COR-L47 (cell line): Measurements from ENCODE around the gene KIAA1958.
"Not testable (repeated sequence)": the region's sequence is repeated elsewhere in the genome, so short reads cannot be mapped to it uniquely, and the experiment has no call there.

Experiments used
- DNase-seq: peaks from one replicate; lab custom pipeline; 2025; lab: John Stamatoyannopoulos, UW

KIAA1958 gene

DNA sequence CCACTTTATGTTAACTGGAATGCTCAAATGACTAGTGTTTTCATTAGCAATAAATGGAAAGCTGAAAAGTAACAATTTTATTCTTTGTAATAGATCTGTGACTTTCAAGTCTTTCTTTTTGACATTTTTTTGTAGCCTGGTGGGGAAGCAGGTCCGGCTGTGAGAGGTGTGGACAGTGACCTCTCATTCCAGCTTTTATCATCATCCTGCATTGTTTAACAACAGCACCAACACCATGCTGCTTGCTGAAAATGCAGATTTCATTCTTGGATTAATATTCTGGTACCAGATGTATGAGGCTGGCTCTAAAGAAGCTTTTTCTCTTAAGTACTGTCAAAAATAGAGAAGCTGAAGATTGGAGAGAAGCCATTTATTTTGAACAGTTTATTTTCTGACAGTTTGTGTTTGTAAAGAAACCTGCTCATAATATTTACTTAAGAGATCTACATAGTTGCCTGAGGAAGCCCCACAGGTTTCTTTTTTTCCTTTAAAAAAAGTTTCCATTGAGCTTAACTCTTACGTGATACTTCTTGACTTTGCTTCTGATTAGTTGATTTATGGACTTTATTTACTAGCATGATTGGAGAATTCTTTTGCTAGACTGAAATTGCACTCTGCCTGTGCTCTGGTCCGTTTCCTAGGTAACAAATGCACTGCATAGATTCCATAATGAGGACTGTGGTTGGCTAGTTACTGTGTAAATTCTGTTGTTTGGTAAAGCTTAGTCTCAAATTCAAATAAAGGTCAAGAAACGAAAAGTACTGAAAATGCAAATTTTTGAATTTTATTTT, 3.4 kb downstream of the KIAA1958 start:
- peak; percentile 8 for DNase-seq

DNA sequence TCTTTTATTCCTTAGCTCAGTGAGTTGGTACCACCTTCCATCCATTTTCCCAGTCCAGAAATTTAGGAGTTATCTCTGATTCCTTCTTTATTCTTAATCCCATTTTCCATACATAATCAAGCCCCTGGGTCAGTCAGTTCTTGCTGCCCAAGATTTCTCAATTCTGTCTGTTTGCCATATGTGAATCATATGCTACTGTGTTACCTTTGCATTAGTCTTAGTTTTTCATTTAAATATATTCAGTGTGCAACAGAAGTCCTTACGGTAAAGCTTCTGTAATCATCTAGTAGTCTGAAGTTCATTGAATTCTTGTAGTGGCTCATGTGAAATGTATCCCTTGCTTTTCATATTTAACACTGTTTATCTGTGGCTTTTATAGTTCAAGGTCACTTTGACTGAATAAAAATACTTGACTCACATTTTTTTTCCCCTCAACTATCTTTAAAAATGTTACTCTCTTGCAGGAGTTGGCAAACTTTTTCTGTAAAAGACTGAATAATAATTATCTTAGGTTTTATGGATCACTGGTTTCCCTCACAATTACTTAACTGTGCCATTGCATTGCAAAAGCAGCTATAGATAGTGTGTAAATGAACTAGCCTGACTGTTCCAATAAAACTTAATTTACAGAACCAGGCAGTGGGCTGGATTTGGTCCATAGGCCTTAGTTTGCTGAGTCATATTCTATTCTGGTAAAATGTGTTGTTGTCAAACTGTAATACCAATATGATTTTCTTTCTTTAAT, 6.9 kb downstream of the KIAA1958 start:
- DNase-seq = no peak

DNA sequence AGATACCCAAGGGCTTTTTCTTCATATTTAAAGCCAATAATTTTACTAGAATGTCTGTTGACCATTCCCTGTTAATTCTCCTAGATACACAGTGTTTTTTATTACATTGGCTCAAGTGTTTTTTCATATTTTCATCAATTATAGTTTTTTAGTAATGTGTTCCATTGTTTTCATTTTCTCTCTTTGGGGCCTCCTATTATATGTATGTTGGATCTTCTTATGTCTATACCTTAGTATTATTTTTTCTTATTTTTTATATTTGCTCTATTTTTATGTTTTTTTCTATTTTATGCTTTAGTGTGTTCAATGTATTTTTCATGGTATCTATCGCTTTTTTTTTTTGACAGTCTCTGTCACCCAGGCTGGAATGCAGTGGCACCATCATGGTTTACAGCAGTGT, 7.5 kb downstream of the KIAA1958 start:
- no peak for DNase-seq

DNA sequence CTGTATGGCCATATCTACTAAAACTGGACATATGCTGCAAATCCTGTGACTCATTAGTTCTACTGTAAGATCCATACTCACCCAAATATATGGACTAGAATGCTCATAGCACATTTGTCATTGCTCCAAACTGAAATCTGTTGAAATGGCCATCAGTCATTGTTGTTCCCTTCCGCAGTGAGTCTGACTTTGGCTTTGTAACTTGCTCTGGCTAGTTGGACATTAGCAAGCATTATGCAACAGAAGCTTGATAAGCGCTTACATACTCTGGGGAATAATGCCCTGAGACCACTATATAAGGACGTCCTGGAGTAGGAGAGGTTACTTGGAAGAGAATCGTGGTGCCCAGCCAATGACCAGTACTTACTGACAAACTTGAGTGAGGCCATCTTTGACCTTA, 9.0 kb downstream of the KIAA1958 start:
- no peak for DNase-seq

DNA sequence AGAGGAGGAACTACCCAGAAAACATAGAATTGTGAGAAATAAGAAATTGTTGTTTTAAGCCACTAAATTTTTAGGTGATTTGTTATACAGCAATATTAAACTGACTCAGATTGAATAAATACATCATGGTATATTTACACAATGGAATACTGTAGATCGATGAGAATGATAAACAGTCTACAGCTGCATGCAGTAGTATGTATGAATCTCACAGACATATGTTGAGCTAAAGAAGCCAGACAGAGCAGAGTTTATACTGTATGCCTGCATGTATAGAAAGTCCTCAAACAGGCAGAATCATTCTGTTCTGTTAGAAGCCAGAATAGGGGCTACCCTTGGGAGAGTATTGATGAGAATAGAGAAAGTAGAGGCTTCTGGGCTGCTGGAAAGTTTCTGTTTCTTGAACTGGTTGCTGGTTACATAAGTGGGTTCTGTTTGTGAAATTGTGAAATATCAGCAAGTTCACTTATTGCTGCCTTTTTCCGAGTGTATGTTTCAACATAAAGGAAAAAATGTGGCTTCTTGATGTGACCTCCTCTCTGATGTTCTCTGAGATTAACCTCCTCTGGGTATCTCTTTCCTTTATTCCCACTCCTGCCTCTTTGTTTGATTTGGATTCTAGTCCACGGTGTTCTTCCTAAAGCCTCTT, 9.6 kb downstream of the KIAA1958 start:
- no peak for DNase-seq

DNA sequence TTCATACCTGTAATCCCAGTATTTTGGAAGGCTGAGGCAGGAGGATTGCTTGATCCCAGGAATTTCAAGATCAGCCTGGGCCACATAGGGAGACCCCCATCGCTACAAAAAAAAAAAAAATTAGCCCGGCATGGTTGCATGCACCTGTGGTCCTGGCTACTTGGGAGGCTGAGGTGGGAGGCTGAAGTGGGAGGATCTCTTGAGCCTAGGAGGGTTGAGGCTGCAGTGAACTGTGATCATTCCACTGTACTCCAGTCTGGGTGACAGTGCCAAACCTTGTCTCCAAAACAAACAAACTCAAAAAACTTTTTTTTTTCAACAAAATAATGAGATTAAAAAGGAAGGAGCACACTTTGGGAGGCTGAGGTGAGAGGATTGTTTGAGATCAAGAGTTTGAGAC, 14.2 kb downstream of the KIAA1958 start:
- no peak for DNase-seq

DNA sequence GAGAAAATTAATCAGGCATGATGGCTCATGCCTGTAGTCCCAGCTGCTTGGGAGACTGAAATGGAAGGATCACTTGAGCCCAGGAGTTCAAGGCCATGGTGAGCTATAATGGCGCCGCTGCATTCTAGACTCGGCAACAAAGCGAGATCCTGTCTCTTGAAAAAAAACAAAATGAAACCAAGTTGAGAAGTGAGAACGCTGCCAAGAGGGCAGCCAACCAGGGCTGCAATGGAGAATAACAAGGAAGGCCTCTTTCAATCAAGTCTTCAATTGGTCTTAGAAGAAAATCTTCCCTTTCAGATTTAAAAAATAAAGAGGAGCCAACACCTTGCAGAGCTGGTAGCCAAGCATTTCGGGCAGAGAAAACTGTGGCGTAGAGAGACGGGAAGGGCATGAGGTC, 14.7 kb downstream of the KIAA1958 start:
- DNase-seq = no peak

DNA sequence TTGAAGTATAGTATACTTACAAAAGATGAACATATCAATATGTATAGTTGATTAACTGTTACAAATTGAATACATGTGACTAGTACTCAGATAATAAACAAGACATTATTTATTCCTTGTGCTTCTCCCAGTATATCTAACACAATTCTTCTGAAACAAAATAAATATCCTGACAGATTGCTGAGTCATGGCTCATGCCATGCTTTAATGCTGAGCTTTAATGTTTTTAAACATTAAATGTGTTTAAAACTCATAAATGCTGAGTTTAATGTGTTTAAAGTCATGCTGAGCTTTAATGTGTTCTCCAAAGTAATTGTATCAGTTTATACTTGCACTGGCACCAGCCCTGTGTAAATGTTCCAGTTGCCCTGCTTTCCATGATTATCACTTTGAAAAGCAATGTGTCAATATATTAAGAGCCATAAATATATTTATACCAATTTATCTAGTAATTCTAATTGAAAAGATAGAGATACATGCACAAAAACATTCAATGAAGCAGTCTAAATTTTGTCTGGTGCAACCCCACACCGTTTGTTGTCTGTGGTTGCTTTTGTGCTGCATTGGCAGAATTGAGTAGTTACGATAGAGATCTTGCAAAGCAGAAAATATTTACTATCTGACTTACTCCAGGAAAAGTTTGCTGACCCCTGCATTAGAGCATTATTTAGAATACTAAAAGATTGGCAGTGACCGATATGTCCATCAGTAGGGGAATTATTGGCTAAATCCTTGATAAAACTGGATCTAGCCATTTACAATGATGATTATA, 15.7 kb downstream of the KIAA1958 start:
- DNase-seq = no peak

DNA sequence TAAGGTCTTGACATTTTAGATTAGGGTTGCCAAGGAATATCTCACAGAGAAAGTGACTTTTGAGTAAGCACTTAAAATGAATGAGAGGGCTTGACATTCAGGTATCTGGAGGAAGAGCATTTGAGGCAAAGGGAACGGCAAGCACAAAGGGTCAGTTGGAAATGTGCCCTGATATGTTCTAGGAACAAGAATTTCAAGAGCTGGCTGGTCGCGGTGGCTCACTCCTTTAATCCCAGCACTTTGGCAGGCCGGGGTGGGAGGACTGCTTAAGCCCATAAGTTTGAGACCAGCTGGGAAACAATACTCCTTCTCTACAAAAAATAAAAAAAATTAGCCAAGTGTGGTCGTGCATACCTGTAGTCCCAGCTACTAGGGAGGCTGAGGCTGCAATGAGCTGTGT, 16.5 kb downstream of the KIAA1958 start:
- DNase-seq = no peak

DNA sequence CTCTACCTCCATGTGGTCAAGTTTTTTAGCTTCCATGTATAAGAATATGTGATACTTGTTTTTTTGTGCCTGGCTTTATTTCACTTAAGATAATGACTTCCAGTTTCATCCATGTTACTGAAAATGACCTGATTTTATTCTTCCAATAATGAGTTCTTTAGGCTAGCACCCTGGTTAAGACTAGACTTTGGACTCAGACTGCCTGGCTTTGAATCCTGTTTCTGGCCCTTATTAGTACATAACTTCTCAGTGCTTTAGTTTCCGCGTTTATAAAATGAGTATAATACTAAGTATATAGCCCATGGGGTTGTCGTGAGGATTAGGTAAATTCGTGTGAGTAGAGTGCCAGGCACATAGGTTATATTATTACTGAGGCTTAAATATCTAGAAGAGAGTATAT, 18.5 kb downstream of the KIAA1958 start:
- DNase-seq = no peak

DNA sequence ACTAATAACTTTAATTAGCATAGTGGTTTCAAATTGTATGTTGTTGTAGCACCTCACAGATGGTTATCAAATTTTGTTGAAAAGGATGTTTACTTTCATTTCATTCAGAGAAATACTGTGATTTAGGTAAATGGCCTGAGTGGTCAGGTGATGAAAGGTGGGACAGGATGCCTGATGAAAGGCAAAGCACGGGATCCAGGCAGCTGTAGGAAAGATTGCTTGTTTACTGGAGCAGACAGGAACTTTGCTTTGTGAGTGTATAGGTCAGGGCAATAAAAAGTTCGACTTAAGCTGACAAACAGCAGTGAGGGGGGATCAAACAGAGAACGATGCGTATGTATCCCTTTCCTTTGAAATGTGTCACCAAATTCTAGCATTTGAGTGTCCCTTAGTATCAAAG, 19.0 kb downstream of the KIAA1958 start:
- no peak for DNase-seq

DNA sequence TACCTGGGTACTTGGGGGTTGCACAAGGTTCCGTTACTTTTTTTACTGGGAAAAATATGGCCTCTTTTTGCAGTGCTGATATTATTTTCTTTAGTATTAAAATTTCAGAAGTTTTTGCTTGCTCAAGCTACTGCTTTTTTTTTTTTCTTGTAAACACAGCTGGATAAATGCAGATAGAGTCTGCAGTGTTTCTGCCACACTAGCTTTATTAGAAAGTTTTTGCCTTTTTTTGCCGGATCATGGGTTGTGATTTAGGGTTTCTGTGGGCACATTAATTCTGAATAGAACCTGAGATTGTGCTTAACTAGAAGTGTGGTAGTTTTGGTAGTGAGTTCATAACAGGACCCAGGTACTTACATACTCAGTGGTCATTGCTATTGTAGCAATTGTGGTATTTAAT, 19.9 kb downstream of the KIAA1958 start:
- DNase-seq = no peak

DNA sequence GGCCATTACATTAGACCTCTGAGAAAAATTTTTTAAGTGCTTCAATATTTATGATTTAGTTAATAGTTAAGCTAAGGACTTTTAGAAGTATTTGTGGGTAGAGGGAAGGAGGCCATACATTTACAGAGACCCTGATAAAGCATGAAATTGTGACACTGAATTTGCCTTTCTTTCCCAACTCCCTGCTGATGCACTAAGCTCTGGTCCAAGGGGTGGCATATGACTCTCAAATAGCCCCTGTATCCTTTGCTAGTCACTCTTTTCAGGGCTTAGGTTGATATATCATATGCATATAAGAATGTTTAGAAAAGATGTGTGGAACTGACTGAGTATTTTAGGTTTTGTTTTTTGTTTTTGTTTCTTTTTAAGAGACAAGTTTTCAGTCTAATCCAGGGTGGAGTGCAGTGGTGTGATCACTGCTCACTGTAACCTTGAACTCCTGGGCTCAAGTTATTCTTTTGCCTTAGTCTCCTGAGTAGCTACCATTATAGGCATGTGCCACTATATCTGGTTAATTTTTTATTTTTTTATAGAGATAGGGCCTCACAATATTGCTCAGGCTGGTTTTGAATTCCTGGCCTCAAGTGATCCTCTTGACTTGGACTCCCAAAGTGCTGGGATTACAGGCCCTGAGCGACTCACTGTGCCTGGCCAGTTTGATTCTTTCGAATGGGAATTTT, 20.5 kb downstream of the KIAA1958 start:
- no peak for DNase-seq

DNA sequence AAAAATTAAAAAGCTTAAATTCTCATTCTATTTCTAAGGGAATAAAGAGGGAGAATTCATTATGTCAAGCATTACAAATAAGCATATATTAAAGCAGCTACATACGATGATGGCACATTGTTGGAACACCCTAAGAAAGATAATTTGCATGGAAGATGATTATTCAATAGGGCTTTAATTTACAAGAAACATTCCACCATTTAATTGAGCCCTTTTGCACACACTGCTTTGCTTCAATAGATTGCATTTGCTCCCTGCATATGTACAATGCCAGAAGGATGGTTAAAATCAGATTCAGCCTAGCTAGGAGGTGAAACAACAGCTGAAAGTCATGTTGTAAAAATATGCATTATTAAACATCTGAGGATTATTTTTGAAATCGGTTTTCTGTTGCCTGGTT, 21.8 kb downstream of the KIAA1958 start:
- no peak for DNase-seq

DNA sequence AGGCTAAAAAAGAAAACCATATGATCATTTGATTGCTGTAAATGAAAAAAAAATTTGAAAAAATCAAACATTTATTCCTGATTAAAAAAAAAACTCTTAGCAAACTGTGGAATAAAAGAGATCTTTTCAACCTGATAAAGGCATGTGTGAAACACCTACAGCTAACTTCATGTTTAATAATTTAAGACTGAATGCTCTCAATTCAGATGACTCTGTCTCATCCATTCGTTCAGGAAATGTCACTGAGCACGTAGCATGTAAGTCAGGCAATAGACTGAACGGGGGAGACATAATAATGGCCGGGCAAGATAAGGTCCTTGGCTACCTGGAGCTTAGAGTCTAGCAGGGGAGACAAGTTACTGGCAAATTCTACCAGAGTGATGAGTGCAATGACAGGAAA, 25.8 kb downstream of the KIAA1958 start:
- DNase-seq = not testable (repeated sequence)

DNA sequence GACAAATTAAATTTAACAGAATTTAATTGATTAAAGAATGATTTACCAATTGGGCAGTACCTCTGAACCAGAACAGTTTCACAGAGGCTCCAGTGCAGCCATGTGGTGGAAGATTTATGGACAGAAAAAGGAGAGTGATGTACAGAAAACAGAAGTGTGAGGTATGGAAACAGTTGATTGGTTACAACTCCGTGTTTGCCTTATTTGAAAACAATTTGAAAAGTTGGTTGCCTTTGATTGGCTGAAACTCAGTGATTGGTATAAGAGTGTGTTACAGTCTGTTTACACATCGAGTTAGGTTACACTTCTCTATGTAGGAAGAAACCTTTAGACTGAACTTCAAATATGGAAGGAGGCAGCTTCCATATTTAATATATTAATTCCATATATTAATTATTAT, 30.1 kb downstream of the KIAA1958 start:
- DNase-seq = no peak

DNA sequence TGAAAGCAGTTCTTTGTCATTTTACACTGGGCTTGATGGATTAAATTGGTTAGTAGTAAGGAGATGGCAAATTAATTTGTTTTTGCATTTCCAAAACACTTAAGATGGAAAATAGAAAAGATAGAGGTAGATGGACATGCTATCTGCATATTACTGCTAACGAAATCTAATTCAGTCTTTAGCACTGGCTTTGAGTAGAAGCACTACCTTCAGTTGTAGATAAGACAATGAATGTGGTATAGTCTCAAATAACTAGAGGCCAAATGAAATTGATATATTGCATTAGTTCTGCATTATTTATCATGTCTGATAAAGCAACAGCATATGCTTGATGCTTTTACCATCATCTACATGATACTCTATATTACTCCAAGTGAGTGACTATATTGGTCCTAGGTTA, 33.4 kb downstream of the KIAA1958 start:
- no peak for DNase-seq

DNA sequence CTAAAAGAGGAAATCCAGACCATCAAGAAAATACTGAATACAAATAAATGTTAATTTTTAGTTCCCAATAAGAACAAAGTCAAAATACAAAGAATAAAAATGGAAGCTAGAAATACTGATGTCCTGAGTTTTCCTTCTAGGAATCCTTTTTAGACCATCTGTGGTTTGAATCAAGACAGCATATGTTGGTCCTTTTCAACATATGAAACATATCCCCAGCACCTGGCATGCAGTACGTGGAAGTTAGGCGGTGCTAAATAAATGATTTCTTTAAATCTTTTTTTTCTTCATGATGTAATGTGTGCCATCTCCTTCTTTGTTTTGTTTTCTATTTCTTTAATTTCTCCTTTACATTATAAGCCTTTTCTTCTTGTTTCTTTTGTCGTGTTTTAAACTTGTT, 34.0 kb downstream of the KIAA1958 start:
- no peak for DNase-seq

DNA sequence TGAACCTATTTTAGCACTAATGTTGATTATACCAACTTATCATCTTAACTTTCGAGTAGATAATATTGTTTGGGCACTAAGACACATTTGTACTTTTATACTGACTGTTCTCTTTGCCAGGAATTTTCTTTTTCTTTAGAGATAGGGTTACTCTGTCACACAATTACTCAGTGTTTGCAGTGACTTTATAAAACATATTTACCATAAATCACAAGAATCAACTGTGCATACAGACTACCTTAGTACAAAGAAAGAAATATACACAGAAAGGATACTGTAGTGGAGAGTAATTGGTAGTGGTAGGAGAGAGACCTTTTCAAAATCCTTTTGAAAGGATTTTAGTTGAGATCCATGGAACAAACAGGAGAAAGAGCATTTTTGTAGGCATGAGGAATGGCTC, 40.3 kb downstream of the KIAA1958 start:
- DNase-seq = no peak

DNA sequence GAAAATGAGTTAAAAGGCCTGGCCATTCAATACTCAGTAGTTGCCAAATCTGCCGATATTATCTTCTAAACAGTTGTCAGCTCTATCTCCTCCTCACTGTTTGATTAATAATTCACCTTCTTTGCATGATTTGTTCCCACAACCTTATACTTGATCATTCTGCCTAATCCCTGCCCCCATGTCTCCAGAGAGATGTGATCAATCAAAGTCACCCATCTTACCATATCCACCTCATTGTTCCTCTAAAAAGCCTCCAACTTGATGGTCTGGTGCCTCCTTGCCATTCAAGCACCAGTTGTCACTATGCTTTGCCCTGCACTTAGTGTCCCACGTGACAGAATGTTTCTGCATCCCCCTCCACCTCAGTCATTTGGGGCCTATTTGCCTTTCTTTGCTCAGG, 41.3 kb downstream of the KIAA1958 start:
- DNase-seq = no peak

DNA sequence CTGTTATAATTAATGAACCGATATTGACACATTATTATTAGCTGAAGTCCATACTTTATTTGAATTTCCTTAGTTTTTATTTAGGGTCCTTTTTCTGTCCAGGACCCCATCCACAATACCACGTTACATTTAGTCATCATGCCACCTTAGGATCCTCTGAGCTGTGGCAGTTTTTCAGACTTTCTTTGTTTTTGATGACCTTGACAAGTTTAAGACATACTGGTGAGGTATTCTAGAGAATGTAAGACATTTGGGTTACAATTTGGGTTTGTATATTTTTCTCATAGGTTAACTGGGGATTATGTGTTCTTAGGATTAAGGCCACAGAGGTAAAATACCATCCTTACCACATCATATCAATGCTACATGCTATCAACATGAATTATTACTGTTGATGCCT, 42.7 kb downstream of the KIAA1958 start:
- no peak for DNase-seq

DNA sequence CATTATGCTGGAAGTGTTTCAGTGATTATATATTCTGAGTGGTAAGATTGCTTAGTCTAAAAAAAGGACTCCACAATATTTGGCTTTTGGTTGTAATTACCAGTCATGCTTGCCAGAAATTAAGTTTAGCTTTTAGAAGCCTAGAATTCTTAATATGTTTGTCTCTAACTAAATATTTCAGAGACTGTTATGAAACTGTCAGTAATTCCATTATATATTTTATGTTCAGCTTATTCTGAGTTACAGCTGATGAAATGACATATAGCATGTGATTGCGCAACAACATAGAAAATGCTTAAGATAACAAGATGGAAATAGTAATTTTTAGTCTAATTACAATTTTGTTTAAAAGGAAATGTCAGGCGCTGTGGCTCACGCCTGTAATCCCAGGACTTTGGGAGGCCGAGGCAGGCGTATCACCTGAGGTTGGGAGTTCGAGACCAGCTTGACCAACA, 44.2 kb downstream of the KIAA1958 start:
- DNase-seq = no peak
